DMS53 treated with DMSO at 0.1 percent for 48 hours (cell line): ENCODE measurements around the gene CELF4.

Experiments
- DNase-seq: peaks from one replicate; lab custom pipeline; 2025; ENCODE audit not compliant: unreplicated experiment; lab: John Stamatoyannopoulos, UW

CELF4 gene

DNA sequence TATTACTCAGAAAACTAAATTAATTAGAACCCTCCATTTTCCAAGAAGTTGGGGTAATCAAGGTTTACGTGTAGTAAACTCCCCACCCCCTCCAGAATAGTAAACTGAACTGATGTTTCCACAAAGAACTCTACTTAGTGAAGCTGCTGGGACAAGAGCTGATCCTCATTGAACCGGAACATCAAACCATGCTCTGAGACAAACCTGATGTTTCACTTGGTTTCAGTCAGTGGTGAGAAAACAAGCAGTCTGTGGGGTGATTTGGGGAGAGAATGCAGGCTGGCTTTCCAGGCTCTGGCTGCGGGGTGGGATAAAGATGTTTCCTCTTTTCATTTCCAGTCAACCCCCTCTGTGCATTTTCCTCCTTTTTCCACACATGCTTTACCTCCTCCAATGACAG is 38.2 kb downstream of the CELF4 start:
- DNase-seq: no peak

DNA sequence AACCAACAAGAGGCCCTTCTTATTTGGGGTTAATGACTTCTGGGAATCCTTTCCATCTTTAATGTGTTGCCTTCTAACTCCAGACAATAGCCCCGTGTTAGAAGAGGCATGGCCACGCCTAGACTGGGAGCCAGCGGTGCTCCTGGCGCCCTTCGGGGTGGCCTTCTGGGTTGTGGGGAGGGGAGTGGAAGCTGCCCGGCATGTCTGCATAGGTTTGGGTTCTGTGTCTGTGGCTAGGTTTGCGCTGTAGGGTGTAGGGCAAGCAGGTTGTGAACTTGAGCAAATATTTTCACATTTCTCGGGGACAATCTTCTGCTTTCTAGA is 40.4 kb downstream of the CELF4 start:
- no peak for DNase-seq

- DNase-seq: no peak
Measured at GRCh38 chr18:37524498-37525261, 40.9 kb downstream of the CELF4 start.

DNA sequence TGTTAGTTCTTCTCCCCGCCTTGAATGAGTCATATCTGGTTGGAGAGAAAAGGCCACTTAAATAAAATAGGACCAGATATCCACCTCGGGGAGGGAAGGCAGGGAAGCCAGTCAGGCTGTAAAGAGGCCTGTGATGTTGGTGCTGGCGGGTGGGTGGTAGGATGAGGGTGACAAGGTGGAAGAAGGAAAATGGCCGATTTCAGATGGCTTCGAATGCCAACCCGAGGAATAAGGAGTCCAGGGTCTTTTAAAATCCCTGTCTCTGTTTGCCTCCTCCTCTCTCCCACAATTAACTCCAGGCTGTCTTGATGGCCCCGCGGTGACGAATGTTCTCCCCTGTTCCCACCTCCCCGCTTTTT is 41.5 kb downstream of the CELF4 start:
- DNase-seq: no peak

DNA sequence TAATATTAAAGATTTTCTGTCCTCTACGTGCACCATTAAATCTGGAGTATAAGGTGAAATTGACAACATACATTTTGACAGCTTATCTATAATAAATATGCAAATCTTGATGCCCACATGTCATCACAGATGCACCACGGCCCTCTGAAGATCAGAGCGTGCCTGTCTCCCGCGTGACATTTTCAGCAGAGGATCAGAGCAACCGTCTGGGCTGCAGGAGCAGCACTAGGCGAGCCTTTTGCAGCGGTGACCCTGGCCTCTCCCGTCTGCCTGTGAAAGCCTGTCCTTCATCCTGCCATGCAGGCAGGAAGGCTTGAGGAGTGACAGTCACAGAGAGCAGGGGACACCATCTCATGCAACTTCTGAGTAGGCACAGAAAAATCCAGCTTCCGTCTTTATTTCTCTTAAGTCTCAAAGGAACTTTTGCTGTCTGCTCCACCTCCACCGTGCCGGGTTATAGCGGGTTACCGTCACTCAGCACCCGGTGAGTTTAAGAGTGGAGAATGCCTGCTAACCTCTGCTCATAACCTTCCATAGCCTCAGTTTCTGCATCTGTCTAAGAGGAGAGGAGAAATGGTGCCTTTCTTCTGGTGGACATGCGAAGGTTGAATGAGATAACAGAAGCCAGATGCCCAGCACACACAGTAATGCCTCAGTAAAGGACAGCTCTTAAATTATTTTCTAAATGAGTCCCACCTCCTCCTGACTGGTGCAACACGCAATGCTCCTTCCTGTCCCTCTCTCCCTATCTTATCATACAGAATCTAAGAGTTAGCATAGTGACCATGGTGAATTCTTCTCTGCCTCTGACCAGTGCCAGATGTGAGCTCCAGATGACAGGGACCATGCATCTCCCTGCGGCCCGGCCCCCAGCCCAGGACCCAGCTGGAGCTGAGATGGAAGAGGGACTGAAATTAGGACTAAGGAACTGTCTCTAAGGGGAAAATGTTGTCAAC is 43.8 kb downstream of the CELF4 start:
- no peak for DNase-seq

DNA sequence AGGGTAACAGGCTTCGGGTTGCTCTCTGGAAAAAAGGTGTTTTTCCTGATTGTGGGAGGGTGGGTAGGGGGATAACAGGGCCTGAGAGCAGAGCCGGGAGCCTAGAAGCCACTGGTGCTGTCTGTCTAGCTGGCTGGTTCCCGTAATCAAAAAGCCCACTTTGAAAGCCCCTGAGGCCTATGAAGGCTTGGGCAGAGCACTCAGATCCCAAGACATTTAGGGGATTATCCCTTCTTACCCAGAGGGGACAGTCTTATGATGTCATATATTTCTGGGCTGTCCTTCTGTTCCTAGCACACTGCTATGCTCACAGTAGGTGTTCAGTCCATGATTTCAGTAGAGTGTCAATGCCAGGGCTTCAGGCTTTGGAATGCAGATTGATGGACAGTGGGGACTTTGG is 45.1 kb downstream of the CELF4 start:
- no peak for DNase-seq

- no peak for DNase-seq
Measured at GRCh38 chr18:37519510-37520135, 46.0 kb downstream of the CELF4 start.

DNA sequence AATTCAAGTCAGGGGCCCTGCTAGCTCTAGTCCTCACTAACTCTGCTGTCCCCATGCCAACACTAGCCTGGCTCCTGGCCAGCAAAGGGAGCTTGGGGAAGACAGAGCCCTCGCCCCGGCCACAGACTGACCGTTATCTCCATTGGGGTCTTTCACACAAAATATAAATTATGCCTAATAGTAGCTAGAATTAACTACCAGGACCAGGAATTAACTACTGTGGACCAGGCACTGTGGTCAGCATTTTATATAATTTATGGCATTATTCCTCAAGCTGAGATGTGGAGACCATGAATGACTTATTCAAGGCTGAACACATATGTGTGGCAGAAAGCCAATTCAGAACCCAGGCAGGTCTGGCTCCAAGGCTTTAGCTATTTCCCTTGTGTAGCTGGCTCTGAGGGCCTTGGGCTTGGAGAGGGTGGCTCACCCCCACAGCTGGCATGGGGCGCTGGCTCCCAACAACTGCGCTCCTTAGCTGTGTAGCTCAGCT is 49.2 kb downstream of the CELF4 start:
- DNase-seq: no peak

DNA sequence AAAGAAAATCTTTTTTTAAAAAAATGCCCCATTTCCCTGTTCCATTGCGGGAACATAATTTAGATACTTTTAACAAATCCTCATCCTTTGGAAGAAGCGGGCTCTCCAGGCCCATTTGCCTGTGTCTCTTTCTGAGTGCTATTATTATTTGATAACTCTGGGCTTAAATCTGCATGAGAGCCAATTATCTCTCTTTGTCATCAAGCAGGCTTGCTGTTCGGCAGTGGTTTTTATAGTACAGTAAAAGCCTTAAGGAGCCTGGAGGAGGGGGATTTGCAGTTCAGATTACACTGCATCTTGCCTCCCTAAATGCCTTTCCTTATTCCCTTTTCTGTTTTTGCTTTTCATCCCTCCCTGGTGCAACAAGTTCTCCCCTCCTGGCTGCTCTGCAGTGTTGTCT is 50.6 kb downstream of the CELF4 start:
- DNase-seq: no peak

DNA sequence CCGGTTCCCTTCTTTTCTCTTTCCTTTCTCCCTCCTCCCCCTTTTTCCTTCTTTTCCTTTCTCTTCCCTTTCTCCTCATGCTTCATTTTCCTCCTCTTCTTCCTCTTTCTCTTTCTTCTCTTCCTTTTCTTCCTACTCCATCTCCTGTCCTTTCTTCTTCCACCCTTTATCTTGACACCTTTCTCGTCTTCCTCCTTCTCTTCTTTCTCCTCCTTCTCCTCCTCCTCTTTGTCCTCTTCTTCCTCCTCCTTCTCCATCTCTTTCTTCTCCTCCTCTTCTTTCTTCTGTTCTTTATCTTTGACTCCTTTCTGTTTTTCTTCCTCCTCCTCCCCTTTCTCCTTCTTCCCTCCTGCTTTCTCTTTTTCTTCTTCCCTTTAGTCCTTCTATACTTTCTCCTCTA is 53.2 kb downstream of the CELF4 start:
- no peak for DNase-seq

DNA sequence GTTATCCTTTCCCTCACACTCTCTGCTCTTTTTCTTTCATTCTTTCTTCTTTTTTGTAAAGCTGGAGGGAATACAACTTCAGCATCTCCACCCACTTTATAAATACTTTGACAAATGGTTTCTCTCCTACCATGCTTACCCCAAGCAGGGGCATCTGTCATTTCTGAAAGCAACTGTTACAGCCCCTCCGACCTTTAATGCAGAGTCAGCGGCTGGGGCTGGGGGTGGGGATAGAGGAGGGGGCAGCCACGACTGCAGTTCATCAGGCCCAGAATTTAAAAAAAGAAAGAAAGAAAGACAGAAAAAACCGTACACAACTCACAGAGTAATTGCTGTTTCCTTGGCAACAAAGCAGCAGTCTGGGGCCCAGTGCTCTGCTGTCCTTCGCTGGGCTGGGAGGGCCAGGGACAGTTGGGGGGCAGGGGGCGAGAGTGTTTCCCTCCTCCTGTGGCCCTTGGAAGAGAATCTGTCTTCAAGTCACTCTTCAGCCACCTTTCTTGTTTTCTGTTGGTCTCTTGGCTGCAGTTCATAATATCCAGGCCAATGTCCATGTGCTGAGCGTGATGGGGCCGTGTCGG is 53.8 kb downstream of the CELF4 start:
- no peak for DNase-seq

GRCh38 chr18:37509600-37509999 is 56.0 kb downstream of the CELF4 start:
- no peak for DNase-seq

GRCh38 chr18:37508207-37508606 is 57.4 kb downstream of the CELF4 start:
- no peak for DNase-seq

DNA sequence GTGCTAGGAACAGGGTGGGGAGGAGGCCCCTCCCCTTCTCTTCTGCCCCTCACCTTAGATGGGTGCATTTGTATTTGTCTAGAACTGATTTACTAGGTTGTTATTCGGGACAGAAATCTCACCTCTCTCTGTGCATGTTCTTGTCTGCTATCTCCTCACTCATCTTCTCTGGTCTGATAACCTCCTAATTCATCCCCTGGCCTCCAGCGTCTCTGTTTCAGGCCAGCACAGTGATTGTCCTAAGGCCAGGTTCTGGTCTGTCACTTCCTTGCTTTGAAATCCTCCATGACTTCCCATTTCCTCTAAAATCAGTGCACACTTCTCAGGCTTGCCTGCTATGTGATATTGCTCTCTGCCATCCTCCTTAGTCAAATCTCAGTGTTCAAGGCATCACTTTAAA is 58.4 kb downstream of the CELF4 start:
- no peak for DNase-seq

- no peak for DNase-seq
Measured at GRCh38 chr18:37506001-37506400, 59.6 kb downstream of the CELF4 start.

DNA sequence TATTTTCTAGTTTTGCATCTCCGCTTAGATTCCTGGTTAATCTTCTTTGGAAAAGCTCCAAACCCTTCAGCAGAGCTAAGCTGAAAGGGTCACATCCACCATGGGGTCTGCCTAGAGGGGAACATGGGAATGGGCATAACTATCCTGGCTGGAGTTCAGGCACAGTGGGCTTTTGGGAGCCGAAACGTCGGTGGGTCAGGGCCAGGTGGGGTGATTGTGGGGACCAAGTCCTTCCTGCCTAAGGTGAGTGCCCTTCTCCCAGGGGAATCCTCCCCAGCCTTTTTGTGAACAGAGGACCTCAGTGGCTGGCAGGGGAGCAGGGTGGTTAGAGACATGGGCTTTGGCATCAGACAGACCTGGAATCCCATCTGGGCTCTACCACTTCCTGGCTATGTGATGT is 60.3 kb downstream of the CELF4 start:
- no peak for DNase-seq

- DNase-seq: no peak
Measured at GRCh38 chr18:37502601-37503000, 63.0 kb downstream of the CELF4 start.

DNA sequence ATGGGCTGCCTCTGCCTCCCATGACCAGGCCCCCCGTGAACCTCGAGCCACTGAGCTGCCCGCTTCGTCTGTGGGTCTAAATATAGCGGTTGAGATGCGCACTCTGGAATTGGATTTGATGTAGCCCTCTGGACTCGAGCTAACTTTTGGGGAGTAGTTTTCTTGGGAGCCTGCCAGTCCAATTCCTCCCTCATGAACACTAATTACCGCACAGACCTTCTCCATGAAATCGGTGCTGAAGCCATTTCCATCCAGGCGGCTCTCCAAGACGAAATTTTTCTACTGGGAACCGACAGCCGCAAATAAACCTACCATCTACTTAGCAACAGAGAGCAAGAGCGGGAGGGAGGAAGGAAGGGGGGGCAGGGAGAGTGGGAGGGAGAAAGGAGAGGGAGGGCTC is 63.6 kb downstream of the CELF4 start:
- no peak for DNase-seq

DNA sequence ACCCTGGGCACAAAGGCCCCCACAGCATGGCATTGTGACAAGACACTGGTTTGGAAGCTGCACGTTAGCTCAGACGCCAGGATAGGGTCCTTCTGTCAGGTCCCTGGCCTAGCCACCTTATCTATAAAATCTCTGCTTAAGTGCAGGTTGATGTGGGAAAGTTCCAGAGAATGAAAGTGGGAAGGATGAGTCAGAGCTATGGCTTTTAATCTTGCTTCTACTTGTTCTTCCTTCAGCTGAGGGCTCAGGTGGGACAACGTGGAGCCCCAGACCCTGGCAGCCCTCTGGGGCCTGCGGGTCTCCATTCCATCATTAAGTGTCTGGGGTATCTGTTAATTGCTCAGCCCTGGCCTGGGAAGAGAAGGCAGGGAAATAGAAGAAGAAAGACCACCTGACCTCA is 64.5 kb downstream of the CELF4 start:
- DNase-seq: no peak

GRCh38 chr18:37499913-37500312 is 65.7 kb downstream of the CELF4 start:
- no peak for DNase-seq

GRCh38 chr18:37499044-37499443 is 66.6 kb downstream of the CELF4 start:
- DNase-seq: no peak
